ENCODE data around the gene KLRF2. TPM values are rescaled to one million over a fixed set of nuclear protein-coding genes. Genes with fewer than 3 reads are reported as not detected.

The KLRF2 gene
- total RNA-seq, 3 donors from 2014 or later: 0.43 TPM; not detected in 2

DNA sequence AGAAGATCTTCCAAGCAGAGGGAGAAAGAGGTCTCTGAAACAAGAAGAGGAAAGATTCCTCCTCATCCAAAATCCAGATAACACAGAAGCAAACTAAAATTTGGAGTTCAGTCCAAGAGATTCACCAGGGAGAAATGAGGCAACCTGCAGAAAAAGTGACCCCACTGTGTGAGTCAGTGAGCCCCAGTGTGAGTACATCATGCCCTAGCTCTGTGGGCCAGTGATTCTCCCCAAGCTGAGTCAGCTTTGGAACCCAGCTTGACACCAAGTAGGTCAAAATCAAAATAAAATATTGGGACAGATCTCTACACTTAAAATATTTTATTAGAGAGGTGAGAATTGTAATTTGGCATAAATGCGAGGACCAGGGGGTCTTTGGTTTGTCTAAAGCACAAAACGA is 29.4 kb upstream of the KLRF2 start:
- intact Hi-C loops (cut with DNase I, micrococcal nuclease): no loop called here
- ATAC-seq (no peak), DNase-seq (no peak)
- H3K9me3 ChIP-seq: no peaks in the 10 kb centered on the region
- no peaks in the 10 kb centered on the region for H3K36me3 ChIP-seq (ENCODE audit: low read depth)
- H3K4me3 ChIP-seq: no peak overlapping the region
- H3K4me1 ChIP-seq (ENCODE audit: low read depth): no peaks in the 10 kb centered on the region
- no peak for TF ChIP-seq CTCF (IDR thresholded peaks at IDR 0.05)

DNA sequence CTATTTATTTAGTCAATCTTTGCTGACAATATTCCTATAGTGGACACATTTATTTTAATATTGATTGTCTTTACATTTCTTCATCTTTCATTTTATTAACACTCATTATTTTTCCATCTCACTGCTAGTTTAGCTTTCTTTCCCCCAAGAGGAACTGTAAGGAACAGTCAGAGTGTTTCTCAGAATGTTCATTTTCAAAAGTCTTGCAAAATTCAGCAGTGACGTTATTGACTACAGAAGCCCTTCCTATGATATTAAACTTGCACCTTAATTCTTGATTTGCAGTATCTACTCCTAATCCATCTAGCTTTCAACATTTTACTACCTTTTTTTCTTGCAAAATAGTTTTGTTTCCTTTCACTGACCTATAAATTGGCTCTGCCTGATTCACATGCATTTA is 25.1 kb upstream of the KLRF2 start:
- no peaks in the 10 kb centered on the region for H3K4me1 ChIP-seq (ENCODE audit: low read depth)
- DNase-seq: no peak
- intact Hi-C loops (cut with DNase I, micrococcal nuclease): no loop called here
- no peak overlapping the region for H3K4me3 ChIP-seq
- no peak for ATAC-seq
- H3K36me3 ChIP-seq (ENCODE audit: low read depth): no peaks in the 10 kb centered on the region
- H3K9me3 ChIP-seq: no peaks in the 10 kb centered on the region
- TF ChIP-seq CTCF (IDR thresholded peaks at IDR 0.05): no peak

DNA sequence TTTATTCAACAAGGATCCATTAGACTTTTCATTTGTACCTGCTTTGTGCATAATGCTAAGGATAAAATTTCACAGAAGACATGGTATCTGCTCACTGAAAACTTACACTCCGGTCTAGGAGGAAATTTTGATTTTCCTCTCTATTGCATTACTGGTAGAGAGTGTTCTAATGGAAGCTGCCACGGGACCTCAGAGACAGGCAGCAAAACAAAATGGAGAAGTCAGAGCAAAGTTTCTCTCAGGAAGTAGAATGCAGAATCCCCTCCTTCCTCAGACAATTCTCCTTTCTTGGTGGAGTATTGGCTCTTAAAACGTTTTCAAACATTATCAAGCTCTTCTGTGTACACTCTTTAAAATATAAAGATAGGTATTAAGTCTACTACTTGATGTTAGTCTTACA is 24.4 kb upstream of the KLRF2 start:
- intact Hi-C loops (cut with DNase I, micrococcal nuclease): no loop called here
- TF ChIP-seq CTCF (IDR thresholded peaks at IDR 0.05): no peak
- no peak for ATAC-seq
- DNase-seq: no peak
- no peaks in the 10 kb centered on the region for H3K36me3 ChIP-seq (ENCODE audit: low read depth)
- no peaks in the 10 kb centered on the region for H3K4me1 ChIP-seq (ENCODE audit: low read depth)
- no peak overlapping the region for H3K4me3 ChIP-seq
- H3K9me3 ChIP-seq: no peaks in the 10 kb centered on the region

GRCh38 chr12:9858135-9858534 is 23.2 kb upstream of the KLRF2 start:
- H3K9me3 ChIP-seq: no peaks in the 10 kb centered on the region
- ATAC-seq (no peak), DNase-seq (no peak)
- H3K4me3 ChIP-seq: no peak overlapping the region
- intact Hi-C loops (cut with DNase I, micrococcal nuclease): no loop called here
- no peak for TF ChIP-seq CTCF (IDR thresholded peaks at IDR 0.05)
- H3K4me1 ChIP-seq (ENCODE audit: low read depth): no peaks in the 10 kb centered on the region
- no peaks in the 10 kb centered on the region for H3K36me3 ChIP-seq (ENCODE audit: low read depth)

DNA sequence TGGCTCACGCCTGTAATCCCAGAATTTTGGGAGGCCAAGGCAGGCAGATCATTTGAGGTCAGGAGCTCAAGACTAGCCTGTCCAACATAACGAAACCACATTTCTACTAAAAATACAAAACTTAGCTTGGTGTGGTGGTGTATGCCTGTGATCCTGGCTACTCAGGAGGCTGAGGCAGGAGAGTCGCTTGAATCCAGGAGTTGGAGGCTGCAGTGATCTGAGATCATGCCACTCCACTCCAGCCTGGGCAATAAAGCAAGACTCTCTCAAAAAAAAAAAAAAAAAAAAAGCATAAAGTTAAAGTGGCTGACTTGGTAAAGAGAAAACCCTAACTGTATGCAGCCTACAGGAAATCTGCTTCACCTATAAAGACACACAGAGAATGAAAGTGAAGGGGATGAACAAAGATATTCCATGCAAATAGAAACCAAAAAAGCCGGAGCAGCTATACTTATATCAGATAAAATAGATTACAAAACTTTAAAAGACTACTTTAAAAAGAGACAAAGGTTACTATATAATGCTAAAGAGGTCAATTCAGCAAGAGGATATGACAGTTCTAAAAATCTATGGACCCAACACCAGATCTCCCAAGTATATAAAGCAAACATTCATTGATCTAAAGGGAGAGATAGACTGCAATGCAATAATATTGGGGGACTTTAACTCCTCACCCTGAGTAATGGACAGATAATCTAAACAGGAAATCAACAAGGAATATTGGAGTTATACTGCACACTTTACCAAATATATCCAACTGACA is 16.2 kb upstream of the KLRF2 start:
- no peaks in the 10 kb centered on the region for H3K9me3 ChIP-seq

More for the DNA sequence above, 16.2 kb upstream of the KLRF2 start:
- Histone ChIP-seq H3K4me3 (no peak overlapping the region), H3K4me1 (ENCODE audit: low read depth) (no peaks in the 10 kb centered on the region), H3K36me3 (ENCODE audit: low read depth) (no peaks in the 10 kb centered on the region)
- intact Hi-C loops (cut with DNase I, micrococcal nuclease): no loop called here
- no peak for TF ChIP-seq CTCF (IDR thresholded peaks at IDR 0.05)
- no peak for DNase-seq
- peak; percentile 20 for ATAC-seq
